ENCODE results near the gene A2M. TPM values are rescaled to one million over a fixed set of nuclear protein-coding genes. Genes with fewer than 3 reads are reported as not detected.

The A2M gene
- total RNA-seq, 1 donor from 2014 or later, result 1.1 TPM

- no peaks in the 10 kb centered on the region for H3K36me3 ChIP-seq (ENCODE audit: control insufficient read depth, insufficient read depth, low read length)
- FAIRE-seq (no peak), DNase-seq (ENCODE audit: low read depth) (no peak)
- no peak overlapping the region for H3K4me3 ChIP-seq (ENCODE audit: low read depth, low read length)
- TF ChIP-seq, protein P1, sequence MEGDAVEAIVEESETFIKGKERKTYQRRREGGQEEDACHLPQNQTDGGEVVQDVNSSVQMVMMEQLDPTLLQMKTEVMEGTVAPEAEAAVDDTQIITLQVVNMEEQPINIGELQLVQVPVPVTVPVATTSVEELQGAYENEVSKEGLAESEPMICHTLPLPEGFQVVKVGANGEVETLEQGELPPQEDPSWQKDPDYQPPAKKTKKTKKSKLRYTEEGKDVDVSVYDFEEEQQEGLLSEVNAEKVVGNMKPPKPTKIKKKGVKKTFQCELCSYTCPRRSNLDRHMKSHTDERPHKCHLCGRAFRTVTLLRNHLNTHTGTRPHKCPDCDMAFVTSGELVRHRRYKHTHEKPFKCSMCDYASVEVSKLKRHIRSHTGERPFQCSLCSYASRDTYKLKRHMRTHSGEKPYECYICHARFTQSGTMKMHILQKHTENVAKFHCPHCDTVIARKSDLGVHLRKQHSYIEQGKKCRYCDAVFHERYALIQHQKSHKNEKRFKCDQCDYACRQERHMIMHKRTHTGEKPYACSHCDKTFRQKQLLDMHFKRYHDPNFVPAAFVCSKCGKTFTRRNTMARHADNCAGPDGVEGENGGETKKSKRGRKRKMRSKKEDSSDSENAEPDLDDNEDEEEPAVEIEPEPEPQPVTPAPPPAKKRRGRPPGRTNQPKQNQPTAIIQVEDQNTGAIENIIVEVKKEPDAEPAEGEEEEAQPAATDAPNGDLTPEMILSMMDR (IDR thresholded peaks at IDR 0.05; ENCODE audit: insufficient read depth, low read length, severe bottlenecking), result no peak
- no peaks in the 10 kb centered on the region for H3K27me3 ChIP-seq (ENCODE audit: control insufficient read depth, insufficient read depth, low read length)
These were observed 42.6 kb downstream of the A2M start for GRCh38 chr12:9073076-9073475.

GRCh38 chr12:9072481-9073038 lies 43.2 kb downstream of the A2M start:
- H3K4me3 ChIP-seq (ENCODE audit: low read depth, low read length), result no peak overlapping the region
- H3K36me3 ChIP-seq (ENCODE audit: control insufficient read depth, insufficient read depth, low read length), result no peaks in the 10 kb centered on the region
- TF ChIP-seq, protein P1 (IDR thresholded peaks at IDR 0.05; ENCODE audit: insufficient read depth, low read length, severe bottlenecking), result no peak
- no peak for DNase-seq (ENCODE audit: low read depth)
- no peaks in the 10 kb centered on the region for H3K27me3 ChIP-seq (ENCODE audit: control insufficient read depth, insufficient read depth, low read length)
- FAIRE-seq, result no peak

GRCh38 chr12:9071969-9072368 lies 43.8 kb downstream of the A2M start:
- TF ChIP-seq, protein P1 (IDR thresholded peaks at IDR 0.05; ENCODE audit: insufficient read depth, low read length, severe bottlenecking), result no peak
- DNase-seq (ENCODE audit: low read depth) (no peak), FAIRE-seq (no peak)
- Histone ChIP-seq H3K27me3 (ENCODE audit: control insufficient read depth, insufficient read depth, low read length) (no peaks in the 10 kb centered on the region), H3K36me3 (ENCODE audit: control insufficient read depth, insufficient read depth, low read length) (no peaks in the 10 kb centered on the region), H3K4me3 (ENCODE audit: low read depth, low read length) (no peak overlapping the region)

DNA sequence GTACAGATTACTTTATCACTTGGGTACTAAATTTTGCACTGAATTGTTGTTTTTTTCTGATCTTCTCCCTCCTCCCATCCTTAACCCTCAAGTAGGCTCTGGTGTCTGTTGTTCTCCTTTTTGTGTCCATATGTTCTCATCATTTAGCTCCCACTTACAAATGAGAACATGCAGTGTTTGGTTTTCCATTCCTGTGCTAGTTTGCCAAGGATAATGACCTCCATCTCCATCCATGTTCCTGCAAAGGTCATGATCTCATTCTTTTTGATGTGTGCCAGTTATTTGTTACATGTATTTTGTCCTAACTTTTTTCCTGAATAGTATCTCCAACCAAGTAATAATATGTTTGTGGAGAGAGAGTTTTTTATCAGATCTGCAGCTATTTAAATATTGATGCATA lies 44.2 kb downstream of the A2M start:
- TF ChIP-seq, protein P1 (IDR thresholded peaks at IDR 0.05; ENCODE audit: insufficient read depth, low read length, severe bottlenecking), result no peak
- Histone ChIP-seq H3K4me3 (ENCODE audit: low read depth, low read length) (no peak overlapping the region), H3K36me3 (ENCODE audit: control insufficient read depth, insufficient read depth, low read length) (no peaks in the 10 kb centered on the region), H3K27me3 (ENCODE audit: control insufficient read depth, insufficient read depth, low read length) (no peaks in the 10 kb centered on the region)
- DNase-seq (ENCODE audit: low read depth) (no peak), FAIRE-seq (no peak)

GRCh38 chr12:9070351-9070750 lies 45.4 kb downstream of the A2M start:
- FAIRE-seq, result no peak
- Histone ChIP-seq H3K4me3 (ENCODE audit: low read depth, low read length) (no peak overlapping the region), H3K27me3 (ENCODE audit: control insufficient read depth, insufficient read depth, low read length) (no peaks in the 10 kb centered on the region), H3K36me3 (ENCODE audit: control insufficient read depth, insufficient read depth, low read length) (no peaks in the 10 kb centered on the region)
- no peak for DNase-seq (ENCODE audit: low read depth)
- TF ChIP-seq, protein P1 (IDR thresholded peaks at IDR 0.05; ENCODE audit: insufficient read depth, low read length, severe bottlenecking), result no peak

- TF ChIP-seq, protein P1 (IDR thresholded peaks at IDR 0.05; ENCODE audit: insufficient read depth, low read length, severe bottlenecking), result no peak
- no peak for FAIRE-seq
- DNase-seq (ENCODE audit: low read depth), result no peak
- no peaks in the 10 kb centered on the region for H3K36me3 ChIP-seq (ENCODE audit: control insufficient read depth, insufficient read depth, low read length)
- no peak overlapping the region for H3K4me3 ChIP-seq (ENCODE audit: low read depth, low read length)
- no peaks in the 10 kb centered on the region for H3K27me3 ChIP-seq (ENCODE audit: control insufficient read depth, insufficient read depth, low read length)
These were observed 47.1 kb downstream of the A2M start for GRCh38 chr12:9068600-9068999.
